GM19193 (cell line): ENCODE measurements around the gene PIP4K2B.

Source experiments
- POLR2A ChIP-seq: IDR thresholded peaks from 4 replicates; pipeline ENCODE4 v1.6.1; 2011; ENCODE audit not compliant: insufficient read depth, insufficient read length; ENCODE audit errors: extremely low read depth

PIP4K2B gene

GRCh38 chr17:38750312-38751121, 48.8 kb downstream of the PIP4K2B start:
- no peak for TF ChIP-seq POLR2A

DNA sequence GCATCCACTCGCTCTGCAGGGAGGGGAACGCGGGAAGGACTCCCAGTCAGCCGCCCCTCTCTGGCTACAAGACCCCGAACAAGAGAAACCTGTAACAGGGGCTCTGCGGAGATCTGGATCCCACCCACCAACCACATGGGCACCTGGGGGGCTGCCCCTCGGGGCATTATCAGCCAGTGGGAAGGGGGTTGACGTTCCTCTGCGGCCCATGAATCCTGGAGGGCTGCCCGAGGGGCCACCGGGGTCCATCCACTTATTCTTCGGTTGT, 49.4 kb downstream of the PIP4K2B start:
- no peak for TF ChIP-seq POLR2A

- peak; percentile 42 for TF ChIP-seq POLR2A
These were observed 49.9 kb downstream of the PIP4K2B start for GRCh38 chr17:38749223-38750043.

- no peak for TF ChIP-seq POLR2A
These were observed 50.5 kb downstream of the PIP4K2B start for GRCh38 chr17:38748892-38749222.

GRCh38 chr17:38748149-38748891, 51.0 kb downstream of the PIP4K2B start, which contains the start of gene PCGF2:
TSS of gene PCGF2 (minus strand) at chr17:38748336. CDS start at chr17:38740402, 7,934 bp downstream.
- no peak for TF ChIP-seq POLR2A

- no peak for TF ChIP-seq POLR2A
These were observed 51.8 kb downstream of the PIP4K2B start for GRCh38 chr17:38747463-38748148.

GRCh38 chr17:38746849-38747462, 52.4 kb downstream of the PIP4K2B start:
- no peak for TF ChIP-seq POLR2A

- no peak for TF ChIP-seq POLR2A
These were observed 53.1 kb downstream of the PIP4K2B start for GRCh38 chr17:38746004-38746848.

GRCh38 chr17:38745545-38745944, 53.8 kb downstream of the PIP4K2B start:
- TF ChIP-seq POLR2A = no peak

- no peak for TF ChIP-seq POLR2A
These were observed 55.7 kb downstream of the PIP4K2B start for GRCh38 chr17:38743556-38744171.

- no peak for TF ChIP-seq POLR2A
These were observed 56.7 kb downstream of the PIP4K2B start for GRCh38 chr17:38742411-38743308.

- TF ChIP-seq POLR2A = no peak
These were observed 57.4 kb downstream of the PIP4K2B start for GRCh38 chr17:38741921-38742410.
